ENCODE data around the gene PLCL1.
A peak's percentile ranks its signal among the peaks of the same experiment; 100 is the strongest.

The PLCL1 gene

GRCh38 chr2:197868206-197868605 is 63.8 kb downstream of the PLCL1 start:
- no peak for DNase-seq
- no peak for TF ChIP-seq CTCF (IDR thresholded peaks at IDR 0.05; ENCODE audit: low read depth, low read length, missing control alignments)
- Histone ChIP-seq H3K27ac (no peak overlapping the region), H3K27me3 (replicated peaks) (no peaks in the 10 kb centered on the region), H3K36me3 (replicated peaks) (no peaks in the 10 kb centered on the region), H3K4me3 (ENCODE audit: low read depth, low read length) (no peak overlapping the region)
- in situ Hi-C loops (cut with HindIII; ENCODE audit: low pct_ligation_motif_present, low sequenced_read_pairs): no loop called here

- Histone ChIP-seq H3K36me3 (replicated peaks) (no peaks in the 10 kb centered on the region), H3K27me3 (replicated peaks) (no peaks in the 10 kb centered on the region), H3K4me3 (ENCODE audit: low read depth, low read length) (no peak overlapping the region), H3K27ac (no peak overlapping the region)
- no peak for DNase-seq
- in situ Hi-C loops (cut with HindIII; ENCODE audit: low pct_ligation_motif_present, low sequenced_read_pairs): no loop called here
- no peak for TF ChIP-seq CTCF (IDR thresholded peaks at IDR 0.05; ENCODE audit: low read depth, low read length, missing control alignments)
Observed at GRCh38 chr2:197869041-197869440, 64.6 kb downstream of the PLCL1 start.

- H3K36me3 ChIP-seq (replicated peaks): no peaks in the 10 kb centered on the region
- no peak for TF ChIP-seq CTCF (IDR thresholded peaks at IDR 0.05; ENCODE audit: low read depth, low read length, missing control alignments)
- in situ Hi-C loops (cut with HindIII; ENCODE audit: low pct_ligation_motif_present, low sequenced_read_pairs): no loop called here
- no peak overlapping the region for H3K4me3 ChIP-seq (ENCODE audit: low read depth, low read length)
- no peak overlapping the region for H3K27ac ChIP-seq
- H3K27me3 ChIP-seq (replicated peaks): no peaks in the 10 kb centered on the region
- peak; percentile 25 for DNase-seq
Observed at GRCh38 chr2:197869501-197870111, 65.2 kb downstream of the PLCL1 start.

- no peak for TF ChIP-seq CTCF (IDR thresholded peaks at IDR 0.05; ENCODE audit: low read depth, low read length, missing control alignments)
- no peaks in the 10 kb centered on the region for H3K36me3 ChIP-seq (replicated peaks)
- no peak overlapping the region for H3K4me3 ChIP-seq (ENCODE audit: low read depth, low read length)
- in situ Hi-C loops (cut with HindIII; ENCODE audit: low pct_ligation_motif_present, low sequenced_read_pairs): no loop called here
- no peaks in the 10 kb centered on the region for H3K27me3 ChIP-seq (replicated peaks)
- DNase-seq: no peak
- no peak overlapping the region for H3K27ac ChIP-seq
Observed at GRCh38 chr2:197870137-197870536, 65.7 kb downstream of the PLCL1 start.

GRCh38 chr2:197871780-197872456 is 67.5 kb downstream of the PLCL1 start:
- DNase-seq: no peak
- no peak for TF ChIP-seq CTCF (IDR thresholded peaks at IDR 0.05; ENCODE audit: low read depth, low read length, missing control alignments)
- Histone ChIP-seq H3K4me3 (ENCODE audit: low read depth, low read length) (no peak overlapping the region), H3K36me3 (replicated peaks) (no peaks in the 10 kb centered on the region), H3K27me3 (replicated peaks) (no peaks in the 10 kb centered on the region), H3K27ac (no peak overlapping the region)
- in situ Hi-C loops (cut with HindIII; ENCODE audit: low pct_ligation_motif_present, low sequenced_read_pairs): no loop called here
